ENCODE results near the gene LRFN5.

DNA sequence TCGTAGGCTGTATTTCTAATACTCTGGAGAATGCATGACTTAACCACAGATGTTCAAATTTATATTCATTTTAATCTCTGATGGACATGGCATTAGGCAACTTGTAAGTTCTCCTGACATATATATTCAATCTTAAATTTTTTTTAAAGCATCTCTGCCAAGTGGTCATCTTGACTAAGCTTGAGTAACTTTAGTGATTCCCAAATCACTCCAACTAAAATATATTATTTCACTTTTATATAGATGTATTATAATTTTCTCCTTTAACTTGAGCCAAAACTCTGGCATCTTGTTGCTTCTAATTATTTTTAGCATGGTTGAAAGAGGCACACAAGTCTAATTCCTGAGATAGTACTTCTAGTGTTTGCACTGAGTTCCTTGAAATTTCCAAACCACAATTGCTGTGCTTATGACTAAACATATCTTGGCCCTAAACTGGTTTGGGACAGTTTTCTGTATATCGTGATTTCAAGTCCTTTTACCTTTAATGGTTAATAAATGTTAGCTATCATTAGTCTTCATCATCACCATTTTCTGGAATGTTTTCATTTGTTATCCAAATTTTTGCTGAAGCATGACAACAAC lies 8.4 kb downstream of the LRFN5 start:
- TF ChIP-seq CTCF (IDR thresholded peaks at IDR 0.05; ENCODE audit: poor library complexity) (no peak), EZH2 (IDR thresholded peaks at IDR 0.05; ENCODE audit: borderline replicate concordance) (no peak)

Measured in hepatocyte (in vitro differentiated cells).